GM23248 (cell line): ENCODE results near the gene COL17A1. TPM values are rescaled to one million over a fixed set of nuclear protein-coding genes. Genes with fewer than 3 reads are reported as not detected.

Experiments
- DNase-seq: peaks from one replicate; pipeline ENCODE4 v3.0.0-alpha.2; 2015
- H2AFZ ChIP-seq: fragments of 200-600 bp; sonication (generic); 2 replicates; pipeline ENCODE4 v1.6.1; 2016; ENCODE audit warnings: antibody characterized with exemption
- H3F3A ChIP-seq: fragments of 200-600 bp; sonication (generic); 2 replicates; pipeline ENCODE4 v1.6.1; 2016; ENCODE audit warnings: mild to moderate bottlenecking, antibody characterized with exemption, mixed run types; ENCODE audit not compliant: insufficient read depth
- H3K27ac ChIP-seq: fragments of 200-600 bp; sonication (generic); 2 replicates; pipeline ENCODE4 v1.5.1; 2016; ENCODE audit warnings: mild to moderate bottlenecking
- H3K27me3 ChIP-seq: fragments of 200-600 bp; sonication (generic); replicated peaks from 2 replicates; pipeline ENCODE4 v1.6.1; 2016; ENCODE audit warnings: mild to moderate bottlenecking; ENCODE audit not compliant: insufficient read depth
- H3K36me3 ChIP-seq: fragments of 200-600 bp; sonication (generic); 2 replicates; pipeline ENCODE4 v1.6.1; 2016; ENCODE audit warnings: low read depth, mild to moderate bottlenecking
- H3K4me1 ChIP-seq: fragments of 200-600 bp; sonication (generic); 2 replicates; pipeline ENCODE4 v1.6.1; 2016; ENCODE audit warnings: mild to moderate bottlenecking; ENCODE audit not compliant: insufficient read depth
- H3K4me2 ChIP-seq: fragments of 200-600 bp; sonication (generic); one replicate; pipeline ENCODE4 v1.6.1; 2016; ENCODE audit warnings: mild to moderate bottlenecking; ENCODE audit not compliant: unreplicated experiment
- H3K4me3 ChIP-seq: fragments of 200-600 bp; sonication (generic); 2 replicates; pipeline ENCODE4 v1.5.1; 2016; ENCODE audit warnings: mild to moderate bottlenecking
- H3K79me2 ChIP-seq: fragments of 200-600 bp; sonication (generic); 2 replicates; pipeline ENCODE4 v1.6.1; 2016; ENCODE audit warnings: mild to moderate bottlenecking; ENCODE audit not compliant: insufficient read depth
- H3K9ac ChIP-seq: fragments of 200-600 bp; sonication (generic); 2 replicates; pipeline ENCODE4 v1.6.1; 2016; ENCODE audit warnings: mild to moderate bottlenecking
- H3K9me2 ChIP-seq: fragments of 200-600 bp; sonication (generic); 2 replicates; pipeline ENCODE4 v1.6.1; 2016; ENCODE audit warnings: mixed run types, mild to moderate bottlenecking, moderate library complexity; ENCODE audit not compliant: insufficient read depth
- H3K9me3 ChIP-seq: fragments of 200-600 bp; sonication (generic); one replicate; pipeline ENCODE4 v1.6.1; 2017; ENCODE audit warnings: low read depth
- H4K20me1 ChIP-seq: fragments of 200-600 bp; sonication (generic); 2 replicates; pipeline ENCODE4 v1.6.0; 2016; ENCODE audit not compliant: insufficient read depth
- EZH2 ChIP-seq: fragments of 200-600 bp; sonication (generic); IDR thresholded peaks from 2 replicates; pipeline ENCODE4 v1.6.1; 2018; ENCODE audit warnings: antibody characterized with exemption, mild to moderate bottlenecking; ENCODE audit not compliant: insufficient read depth, poor library complexity, severe bottlenecking
- EZH2phosphoT487 ChIP-seq: fragments of 200-600 bp; sonication (generic); IDR thresholded peaks from 2 replicates; pipeline ENCODE4 v1.6.1; 2018; ENCODE audit warnings: antibody characterized with exemption, moderate library complexity, mild to moderate bottlenecking, low read depth; ENCODE audit not compliant: insufficient read depth
- WGBS, 2 experiments: methylation state at CpG; one replicate each; pipeline ENCODE4 v1.1.6; 2015 to 2017; ENCODE audit warnings: low lambda C conversion rate in 2 of 2, low coverage in 1 of 2; ENCODE audit errors: missing lambda C conversion rate in 2 of 2; 5-methylcytosine and 5-hydroxymethylcytosine counted together
- in situ Hi-C: fragments of 300-500 bp; cut with MboI; formaldehyde crosslinking; loops from 2 replicates; pipeline ENCODE4 v1.15.0; 2020
- polyA plus RNA-seq: library from polyadenylated mRNA; unstranded; fragments of >200 nt; fragmentation: Nextera tagmentation; extraction: Ambion mirVana; gene quantifications from 2 replicates; pipeline ENCODE4 v1.2.1, GENCODE V29; 2016
- total RNA-seq: library from RNA; depleted of rRNA; stranded (reverse); fragments of >200 nt; shearing (Covaris generic); gene quantifications from 2 replicates; pipeline ENCODE4 v1.2.3, GENCODE V29; 2014

COL17A1 gene
- total and polyA plus RNA-seq, 2 experiments from 2014 or later = 0.51 TPM; not detected in 1

GRCh38 chr10:104043185-104043830 is 42.4 kb downstream of the COL17A1 start:
- Histone ChIP-seq H3K4me1 (no peaks in the 10 kb centered on the region), H3K4me3 (no peak overlapping the region), H3F3A (no peaks in the 10 kb centered on the region), H3K4me2 (no peak overlapping the region), H3K9me2 (no peaks in the 10 kb centered on the region), H3K27me3 (no peaks in the 10 kb centered on the region), H2AFZ (no peak overlapping the region), H3K9me3 (no peaks in the 10 kb centered on the region), H3K27ac (no peak overlapping the region), H3K9ac (no peak overlapping the region), H3K79me2 (no peaks in the 10 kb centered on the region), H3K36me3 (no peaks in the 10 kb centered on the region), H4K20me1 (no peaks in the 10 kb centered on the region)
- in situ Hi-C loops = loop anchor here (10.0 kb wide), 1 partner anchor 161 kb away; no protein-coding TSS in a partner anchor
- TF ChIP-seq EZH2 (no peak), EZH2phosphoT487 (no peak)
- 61 to 73% methylated on average over 8 of the region's 8 CpGs for WGBS, 2 experiments
- no peak for DNase-seq

GRCh38 chr10:104041891-104042535 is 43.7 kb downstream of the COL17A1 start:
- 76 to 78% methylated on average over 14 of the region's 14 CpGs for WGBS, 2 experiments
- Histone ChIP-seq H3K9ac (no peak overlapping the region), H3K9me2 (no peaks in the 10 kb centered on the region), H3K4me1 (no peaks in the 10 kb centered on the region), H3K27ac (no peak overlapping the region), H3K4me3 (no peak overlapping the region), H3K9me3 (no peaks in the 10 kb centered on the region), H3K36me3 (no peaks in the 10 kb centered on the region), H3F3A (no peaks in the 10 kb centered on the region), H4K20me1 (no peaks in the 10 kb centered on the region), H3K27me3 (no peaks in the 10 kb centered on the region), H2AFZ (no peak overlapping the region), H3K4me2 (no peak overlapping the region), H3K79me2 (no peaks in the 10 kb centered on the region)
- no peak for TF ChIP-seq EZH2phosphoT487
- TF ChIP-seq EZH2 = no peak
- no peak for DNase-seq
- in situ Hi-C loops = loop anchor here (10.0 kb wide), 1 partner anchor 163 kb away; no protein-coding TSS in a partner anchor

- no peaks in the 10 kb centered on the region for H3K36me3 ChIP-seq
- H3F3A ChIP-seq = no peaks in the 10 kb centered on the region
- no peak overlapping the region for H3K4me2 ChIP-seq
- H3K27me3 ChIP-seq = no peaks in the 10 kb centered on the region
- no peak overlapping the region for H3K27ac ChIP-seq
- 46% methylated on average over 9 of the region's 9 CpGs for WGBS, 2 experiments
- no peak overlapping the region for H3K9ac ChIP-seq
- H2AFZ ChIP-seq = no peak overlapping the region
- H3K9me2 ChIP-seq = no peaks in the 10 kb centered on the region
- no peaks in the 10 kb centered on the region for H4K20me1 ChIP-seq
- no peaks in the 10 kb centered on the region for H3K4me1 ChIP-seq
- no peak overlapping the region for H3K4me3 ChIP-seq
- in situ Hi-C loops = loop anchor here (10.0 kb wide), 1 partner anchor 164 kb away; no protein-coding TSS in a partner anchor
- TF ChIP-seq EZH2 (no peak), EZH2phosphoT487 (no peak)
- no peaks in the 10 kb centered on the region for H3K9me3 ChIP-seq
- DNase-seq = no peak
- H3K79me2 ChIP-seq = no peaks in the 10 kb centered on the region
Observed at GRCh38 chr10:104040862-104041789, 44.6 kb downstream of the COL17A1 start.

GRCh38 chr10:104040382-104040781 is 45.3 kb downstream of the COL17A1 start:
- Histone ChIP-seq H3K79me2 (no peaks in the 10 kb centered on the region), H3K9ac (no peak overlapping the region), H3K4me2 (no peak overlapping the region), H3K4me3 (no peak overlapping the region), H3K27ac (no peak overlapping the region), H3K9me3 (no peaks in the 10 kb centered on the region), H3K36me3 (no peaks in the 10 kb centered on the region), H3K27me3 (no peaks in the 10 kb centered on the region), H2AFZ (no peak overlapping the region), H3K4me1 (no peaks in the 10 kb centered on the region), H3K9me2 (no peaks in the 10 kb centered on the region), H4K20me1 (no peaks in the 10 kb centered on the region), H3F3A (no peaks in the 10 kb centered on the region)
- TF ChIP-seq EZH2phosphoT487 = no peak
- no peak for TF ChIP-seq EZH2
- DNase-seq = no peak
- WGBS, 2 experiments = 43 to 64% methylated on average over 5 to 6 of the region's 6 CpGs
- in situ Hi-C loops = loop anchor here (10.0 kb wide), 1 partner anchor 164 kb away; no protein-coding TSS in a partner anchor
